Subcutaneous adipose tissue (tissue), 4 donors: ENCODE measurements around the gene LRRFIP2. TPM values are rescaled to one million over a fixed set of nuclear protein-coding genes. Genes with fewer than 3 reads are reported as not detected.

ENCODE experiments used
- CTCF ChIP-seq: fragments of 450-650 bp; IDR thresholded peaks from one replicate; pipeline ENCODE4 v1.5.1; 2016; ENCODE audit warnings: low read depth, mild to moderate bottlenecking, control low read depth, antibody characterized with exemption, moderate library complexity
- total RNA-seq, 4 donors: library from RNA; depleted of rRNA; stranded (reverse); fragments of >200 nt; gene quantifications; one replicate each; pipeline ENCODE4 v1.1.0, GENCODE V29; 2016

Gene LRRFIP2
- total RNA-seq, 4 donors from 2014 or later = 38.2 to 73.8 (median 46.5) TPM

- no peak for TF ChIP-seq CTCF
Observed at GRCh38 chr3:37123292-37123691, 51.1 kb downstream of the LRRFIP2 start.

DNA sequence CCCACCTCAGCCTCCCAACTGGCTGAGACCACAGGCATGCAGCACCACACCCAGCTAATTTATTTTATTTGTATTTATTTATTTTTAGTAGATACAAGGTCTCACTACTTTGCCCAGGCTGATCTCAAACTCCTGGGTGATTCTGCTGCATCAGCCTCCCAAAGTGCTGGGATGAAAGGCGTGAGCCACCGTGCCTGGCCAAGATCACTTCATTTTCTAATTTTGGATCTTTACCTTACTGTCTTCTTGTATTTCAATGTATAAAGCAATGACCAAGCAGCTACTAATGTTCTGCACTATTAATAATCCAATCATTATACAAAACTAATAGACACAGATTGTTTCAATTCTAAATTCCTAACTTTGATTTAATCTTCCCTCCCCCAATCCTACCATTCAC lies 56.2 kb downstream of the LRRFIP2 start:
- TF ChIP-seq CTCF = no peak

- TF ChIP-seq CTCF = no peak
Observed at GRCh38 chr3:37117548-37117947, 56.8 kb downstream of the LRRFIP2 start.

- TF ChIP-seq CTCF = no peak
Observed at GRCh38 chr3:37116998-37117397, 57.4 kb downstream of the LRRFIP2 start.

DNA sequence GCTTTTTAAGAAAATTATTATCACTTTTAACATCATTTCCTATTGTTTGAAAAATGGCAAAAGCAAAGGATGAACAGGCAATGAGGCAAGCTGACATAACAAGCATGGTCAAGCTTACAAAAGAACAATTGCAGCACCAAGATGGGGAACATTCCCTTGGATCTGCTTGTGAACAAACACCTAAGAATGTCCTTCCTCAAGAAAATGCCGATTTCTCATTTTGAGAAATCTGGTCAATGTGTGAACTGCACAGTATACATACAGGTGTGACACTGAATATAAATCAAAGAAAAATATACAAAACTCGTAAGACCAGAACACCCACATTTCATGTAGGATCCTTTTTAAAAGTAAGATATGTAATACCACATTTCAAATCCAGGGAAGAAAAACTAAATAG lies 58.9 kb downstream of the LRRFIP2 start:
- no peak for TF ChIP-seq CTCF

DNA sequence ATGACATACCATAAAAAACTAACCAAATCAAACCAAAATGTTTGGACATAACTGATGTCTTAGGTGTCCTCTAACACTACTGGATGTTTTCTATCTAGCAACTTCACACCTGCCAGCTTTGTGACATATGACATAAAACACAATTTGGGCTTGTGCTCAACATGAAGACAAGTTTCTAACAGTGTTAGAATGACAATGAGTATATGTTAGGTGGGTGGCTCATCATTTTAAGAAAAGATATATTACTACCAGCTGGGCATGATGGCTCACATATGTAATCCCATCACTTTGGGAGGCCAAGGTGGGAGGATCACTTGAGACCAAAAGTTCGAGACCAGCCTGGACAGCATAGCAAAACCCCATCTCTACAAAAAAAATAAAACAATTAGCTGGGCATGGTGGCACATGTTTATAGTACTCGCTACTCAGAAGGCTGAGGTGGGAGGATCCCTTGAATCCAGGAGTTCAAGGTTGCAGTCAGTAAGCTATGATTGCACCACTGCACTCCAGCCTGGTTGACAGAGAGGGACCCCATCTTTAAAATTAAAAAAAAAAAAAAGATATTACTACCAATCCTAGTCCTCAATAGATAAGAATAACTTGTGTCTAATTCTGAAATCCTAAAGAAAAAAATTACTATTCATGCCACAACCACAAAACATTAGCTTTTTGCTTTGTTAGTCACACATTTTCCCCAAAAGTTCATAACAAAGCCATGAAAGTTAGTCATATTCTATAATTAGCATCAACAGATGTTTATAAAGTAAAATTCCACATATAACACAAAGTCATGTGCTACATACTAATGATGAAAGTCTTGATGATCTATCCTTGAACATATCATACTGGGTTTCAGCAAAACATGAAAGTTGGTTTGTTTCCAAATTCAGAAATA lies 59.9 kb downstream of the LRRFIP2 start:
- TF ChIP-seq CTCF = no peak

GRCh38 chr3:37112987-37113386 lies 61.4 kb downstream of the LRRFIP2 start:
- no peak for TF ChIP-seq CTCF
